HG03139 (cell line): ENCODE results near the gene DIABLO.
"Not testable (repeated sequence)": the region's sequence is repeated elsewhere in the genome, so short reads cannot be mapped to it uniquely, and the experiment has no call there.

ENCODE experiments used
- ATAC-seq: cut with Tn5 transposase; IDR thresholded peaks from one replicate; pipeline ENCODE4 v1.9.1; 2021; ENCODE audit not compliant: unreplicated experiment

DIABLO gene

DNA sequence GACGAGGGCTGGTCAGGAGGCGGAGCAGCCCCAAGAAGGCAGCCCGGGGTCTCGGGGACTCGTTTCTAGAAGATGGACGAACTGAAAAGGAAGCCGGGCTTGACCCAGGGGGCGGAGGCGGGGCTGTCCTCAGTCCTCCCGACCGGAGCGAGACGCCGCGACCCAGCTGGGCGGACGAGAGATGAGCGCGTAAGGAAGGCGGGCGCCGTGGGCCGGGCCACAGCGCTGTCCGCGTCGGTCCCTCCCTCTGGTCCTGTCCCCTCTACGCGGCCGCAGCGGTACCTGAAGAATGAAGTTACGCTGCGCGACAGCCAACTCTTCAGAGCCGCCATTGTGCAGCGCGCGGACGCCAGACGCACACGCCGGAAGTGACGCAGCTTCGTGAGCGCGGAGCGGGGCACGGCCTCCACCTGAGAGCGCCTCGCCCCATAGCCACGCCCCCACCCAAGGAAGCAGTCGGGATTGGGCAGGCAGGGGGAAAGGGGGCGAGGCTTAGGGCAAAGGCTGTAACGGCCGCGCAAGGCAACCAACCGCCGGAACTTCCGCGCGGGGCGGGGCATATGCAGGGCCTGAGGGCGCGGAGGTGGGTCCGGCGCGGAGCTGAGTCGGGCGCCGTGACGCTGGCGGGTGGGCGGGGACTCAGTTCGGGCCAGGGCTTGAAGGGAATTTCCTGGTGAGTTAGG, at the start of gene DIABLO:
Gene DIABLO (minus strand): TSS at position 370 of the 683 bp plus-strand sequence. CDS start 38 bp downstream, at position 332.
- ATAC-seq = peak; percentile 94

DNA sequence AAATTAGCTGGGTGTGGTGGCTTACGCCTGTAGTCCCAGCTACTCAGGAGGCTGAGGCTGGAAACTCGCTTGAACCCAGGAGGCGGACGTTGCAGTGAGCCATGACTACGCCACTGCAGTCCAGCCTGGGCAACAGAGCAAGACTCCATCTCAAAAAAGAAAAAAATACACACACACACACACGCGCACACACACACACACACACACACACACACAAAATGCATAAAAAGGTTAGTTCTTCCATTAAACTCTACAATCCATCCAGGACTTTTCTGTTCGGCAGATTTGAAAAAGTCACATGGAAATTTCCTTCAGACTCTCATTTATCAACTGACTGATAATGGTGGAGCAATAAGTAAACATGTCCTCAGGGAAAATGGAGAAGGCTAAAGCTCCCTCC, 49.6 kb upstream of the DIABLO start:
- no peak for ATAC-seq

DNA sequence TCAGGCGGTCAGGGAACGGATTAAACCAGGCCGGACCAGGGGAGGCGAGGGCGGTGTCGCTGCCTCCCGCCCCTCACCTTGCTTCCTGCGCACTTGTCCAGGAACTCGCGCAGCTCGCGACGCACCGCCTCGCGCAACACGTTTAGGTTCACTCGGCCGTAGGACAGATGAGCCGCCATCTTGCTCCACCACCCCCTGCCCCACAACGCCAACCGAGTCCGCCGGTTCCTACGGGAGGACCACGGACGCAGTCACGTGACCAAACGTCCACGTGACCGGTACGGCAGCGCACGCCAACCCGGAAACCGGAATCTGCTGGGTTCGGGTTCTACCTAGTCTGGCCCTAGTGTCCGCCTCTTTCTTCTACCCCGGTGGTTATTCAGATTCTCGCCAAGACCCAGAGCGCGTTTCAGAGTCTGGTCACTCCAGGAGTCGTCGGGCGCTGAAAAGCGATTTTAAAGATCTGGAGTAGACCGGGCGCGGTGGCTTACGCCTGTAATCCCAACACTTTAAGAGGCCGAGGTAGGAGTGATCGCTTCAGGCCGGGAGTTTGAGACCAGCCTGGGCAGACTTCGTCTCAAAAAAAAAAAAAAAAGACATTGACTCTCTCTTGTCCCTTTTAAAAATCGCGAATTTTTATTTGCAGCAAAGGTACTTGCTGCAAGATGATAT, 40.5 kb upstream of the DIABLO start, which contains the start of gene VPS33A:
Gene VPS33A (minus strand): TSS at position 265 of the 672 bp plus-strand sequence. CDS start 86 bp downstream, at position 179.
- ATAC-seq = peak; percentile 78

DNA sequence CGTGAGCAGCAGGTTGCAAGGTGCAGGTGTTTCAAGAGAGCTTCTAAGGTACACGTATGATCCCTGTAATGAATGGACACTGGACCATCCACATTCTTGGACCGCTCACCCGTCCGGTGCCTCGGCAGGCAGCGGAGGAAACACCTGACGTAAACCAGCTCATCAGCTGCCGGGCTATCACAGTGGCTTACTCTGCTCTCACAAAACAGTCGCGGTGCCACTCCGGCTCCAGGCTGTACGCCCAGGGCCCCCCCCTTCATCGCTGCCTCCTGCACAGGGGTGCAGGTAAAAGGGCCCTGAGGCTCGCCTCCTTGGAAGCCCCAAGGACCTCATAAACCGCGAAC, 40.0 kb upstream of the DIABLO start:
- peak; percentile 33 for ATAC-seq

DNA sequence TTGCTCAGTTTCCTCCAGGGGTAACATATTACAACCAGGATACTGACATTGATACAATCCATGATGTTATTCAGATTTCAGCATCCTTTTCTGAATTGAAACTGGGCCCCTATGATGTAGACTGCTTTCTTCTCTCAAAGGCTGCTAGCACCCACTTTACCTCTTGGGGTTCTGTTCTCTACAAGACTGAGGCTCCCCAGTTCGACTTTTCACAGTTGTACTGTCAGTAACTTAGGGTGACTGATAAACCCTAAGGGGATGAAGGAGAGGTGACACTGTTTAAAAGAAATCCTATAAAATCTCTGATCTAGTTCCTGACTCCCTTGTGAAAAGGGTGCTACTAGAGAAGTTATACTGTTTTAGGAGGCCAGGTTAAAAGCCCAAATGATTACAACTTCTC, 39.6 kb upstream of the DIABLO start:
- ATAC-seq = no peak

DNA sequence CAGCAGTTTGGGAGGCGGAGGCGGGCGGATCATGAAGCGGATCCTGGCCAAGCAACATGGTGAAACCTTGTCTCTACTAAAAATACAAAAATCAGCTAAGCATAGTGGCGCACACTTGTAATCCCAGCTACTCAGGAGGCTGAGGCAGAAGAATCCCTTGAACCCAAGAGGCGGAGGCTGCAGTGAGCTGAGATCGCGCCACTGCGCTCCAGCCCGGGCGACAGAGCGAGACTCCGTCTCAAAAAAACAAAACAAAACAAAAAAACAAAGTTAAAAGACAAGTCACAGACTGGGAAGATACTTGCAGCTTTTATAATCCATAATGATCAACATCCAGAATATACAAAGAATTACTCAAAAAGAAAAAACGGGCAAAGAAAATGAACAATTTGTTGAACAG, 34.9 kb upstream of the DIABLO start:
- not testable (repeated sequence) for ATAC-seq

DNA sequence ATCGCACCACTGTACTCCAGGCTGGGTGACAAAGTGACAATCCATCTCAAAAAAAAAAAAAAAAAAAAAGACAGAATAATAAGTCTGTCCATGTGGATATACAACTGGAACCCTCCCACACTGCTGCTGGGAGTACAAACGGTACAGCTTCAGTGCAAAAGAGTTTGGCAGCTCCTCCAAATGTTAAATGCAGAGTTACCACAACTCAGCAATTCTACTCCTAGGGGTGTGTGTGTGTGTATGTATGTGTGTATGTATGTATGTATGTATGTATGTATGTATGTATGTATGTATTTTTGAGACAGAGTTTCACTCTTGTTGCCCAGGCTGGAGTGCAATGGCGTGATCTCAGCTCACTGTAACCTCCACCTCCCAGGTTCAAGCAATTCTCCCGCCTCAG, 33.1 kb upstream of the DIABLO start:
- ATAC-seq = not testable (repeated sequence)

DNA sequence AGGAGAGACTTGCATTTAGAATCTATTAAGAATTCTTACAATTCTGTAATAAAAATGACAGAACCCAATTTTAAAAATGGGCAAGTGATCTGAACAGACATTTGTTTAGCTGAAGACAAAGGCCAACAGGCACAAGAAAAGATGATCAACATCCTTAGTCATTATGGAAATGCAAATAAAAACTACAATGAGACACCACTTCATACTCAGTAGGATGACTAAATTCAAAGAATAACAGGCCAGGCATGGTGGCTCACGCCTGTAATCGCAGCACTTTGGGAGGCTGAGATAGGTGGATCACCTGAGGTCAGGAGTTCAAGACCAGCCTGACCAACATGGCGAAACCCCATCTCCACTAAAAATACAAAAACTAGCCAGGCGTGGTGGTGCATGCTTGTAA, 32.6 kb upstream of the DIABLO start:
- not testable (repeated sequence) for ATAC-seq

DNA sequence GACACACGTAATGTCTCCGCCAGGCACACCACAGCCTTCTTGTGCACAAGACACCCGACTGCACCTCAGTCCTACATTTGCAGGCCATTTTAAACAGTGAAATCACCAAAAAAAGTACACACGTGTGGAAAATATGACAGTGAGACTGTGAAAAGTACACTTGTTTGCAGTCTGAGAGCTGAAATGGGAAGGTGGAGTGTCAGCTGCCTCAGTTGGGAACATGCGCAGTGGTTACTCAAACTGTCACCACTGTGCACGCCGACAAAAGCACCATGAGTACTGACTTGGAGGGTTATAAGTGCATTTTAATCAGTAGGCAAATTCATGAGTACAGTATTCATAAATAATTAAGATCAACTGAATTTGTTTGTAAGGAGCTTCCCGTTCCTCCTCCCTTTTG, 24.7 kb upstream of the DIABLO start:
- no peak for ATAC-seq

DNA sequence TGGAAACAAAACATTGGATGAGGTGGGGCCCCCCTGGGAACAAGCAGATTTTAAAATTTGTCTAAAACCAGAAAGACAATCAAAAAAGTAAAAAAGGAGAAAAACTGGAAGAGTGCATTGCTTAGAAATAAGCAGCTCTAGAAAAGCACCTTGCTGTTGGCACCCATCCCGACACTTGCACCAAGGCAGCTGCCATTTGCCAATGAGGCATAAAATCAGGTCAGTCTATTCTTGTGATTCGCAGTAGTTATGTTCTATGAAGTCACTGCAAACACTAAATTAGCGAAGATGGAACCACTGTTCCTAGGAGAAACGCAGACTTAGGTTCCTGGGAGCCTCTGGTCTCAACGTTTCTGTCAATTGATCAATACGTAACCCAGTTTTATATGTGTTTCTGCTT, 24.2 kb upstream of the DIABLO start:
- ATAC-seq = no peak

DNA sequence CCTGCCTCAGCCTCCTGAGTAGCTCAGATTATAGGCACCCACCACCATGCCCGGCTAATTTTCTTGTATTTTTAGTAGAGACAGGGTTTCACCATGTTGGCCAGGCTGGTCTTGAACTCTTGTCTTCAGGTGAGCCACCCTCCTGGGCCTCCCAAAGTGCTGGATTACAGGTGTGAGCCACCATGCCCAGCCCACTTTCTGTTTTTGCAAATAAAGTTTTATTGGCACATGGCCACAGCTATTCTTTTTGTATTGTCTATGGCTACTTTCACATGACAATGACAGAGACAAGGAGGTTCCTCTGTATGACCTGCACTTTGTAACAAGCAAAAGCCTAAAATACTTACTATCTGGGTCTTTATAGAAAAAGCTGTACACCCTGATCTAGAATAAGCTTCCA, 19.7 kb upstream of the DIABLO start:
- ATAC-seq = no peak

DNA sequence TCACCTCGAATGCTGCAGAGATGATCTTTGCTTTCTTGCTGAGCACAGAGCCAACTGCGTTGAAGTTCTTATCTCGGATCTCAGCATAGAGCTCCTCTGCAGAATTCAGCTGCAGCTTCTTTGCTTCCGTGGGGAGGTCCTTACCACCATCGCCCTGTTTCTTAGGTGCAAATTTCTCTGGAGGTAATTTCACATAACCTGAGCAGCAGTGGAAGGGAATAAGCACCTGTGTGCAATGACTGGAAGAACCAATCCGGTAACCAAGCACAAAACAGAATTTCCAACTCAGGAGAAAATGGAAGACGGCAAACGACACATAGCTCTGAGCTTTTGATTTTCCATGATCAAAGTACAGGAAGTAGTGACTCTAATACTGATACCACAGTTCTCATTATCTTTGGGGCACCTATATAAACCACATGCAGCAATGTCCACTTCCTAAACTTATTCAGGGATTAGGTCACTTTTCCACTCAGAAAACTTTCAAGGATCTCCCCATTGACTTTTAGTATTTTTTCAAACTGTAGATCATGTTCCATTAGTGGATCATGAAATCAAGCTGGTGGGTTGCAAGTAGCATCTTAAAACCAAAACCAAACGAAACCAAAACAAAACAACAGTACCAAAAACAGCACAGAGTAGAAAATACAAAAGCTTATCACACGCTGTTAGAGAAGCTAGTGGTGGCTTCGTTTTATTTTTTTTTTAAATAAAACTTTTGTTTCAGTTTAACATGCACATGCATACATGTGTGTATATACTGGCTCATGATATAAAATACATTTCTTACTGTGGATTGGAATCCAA, 18.9 kb upstream of the DIABLO start:
- ATAC-seq = no peak

DNA sequence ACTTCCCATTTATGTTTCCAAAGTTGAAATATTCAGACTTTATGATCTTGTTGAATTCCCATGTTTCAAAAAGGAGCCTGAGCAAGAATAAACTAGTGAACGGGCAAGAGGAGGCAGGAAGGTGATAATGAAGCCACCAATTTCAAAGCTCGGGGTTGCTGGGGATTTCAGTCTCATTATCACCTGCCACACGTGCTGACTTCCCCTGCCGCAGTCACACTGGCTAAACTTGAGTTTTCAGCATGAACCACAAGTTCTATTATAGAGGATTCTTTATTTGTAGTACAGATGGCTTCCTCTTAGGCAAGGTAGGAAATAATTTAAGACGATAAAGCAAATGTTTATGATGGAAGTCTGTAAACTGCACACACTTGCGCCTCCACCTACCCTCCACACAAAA, 18.1 kb upstream of the DIABLO start:
- ATAC-seq = no peak

DNA sequence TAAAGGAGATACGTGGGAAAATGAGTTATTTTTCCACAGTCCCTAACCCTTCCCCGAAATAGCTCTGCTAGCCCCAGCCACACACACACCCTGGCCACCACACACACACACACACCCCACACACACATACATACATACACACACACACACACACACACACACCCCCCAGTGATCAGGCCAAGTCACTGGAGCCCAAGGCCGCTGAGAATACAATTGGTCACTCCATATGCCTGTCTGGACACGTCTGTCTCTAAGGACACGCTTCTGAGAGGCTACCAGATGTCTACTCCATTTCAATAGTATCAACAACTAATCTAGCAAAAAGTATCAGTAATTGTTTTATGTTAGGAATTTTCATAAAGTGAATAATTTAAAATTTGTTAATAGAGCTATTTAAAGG, 13.0 kb upstream of the DIABLO start:
- no peak for ATAC-seq

DNA sequence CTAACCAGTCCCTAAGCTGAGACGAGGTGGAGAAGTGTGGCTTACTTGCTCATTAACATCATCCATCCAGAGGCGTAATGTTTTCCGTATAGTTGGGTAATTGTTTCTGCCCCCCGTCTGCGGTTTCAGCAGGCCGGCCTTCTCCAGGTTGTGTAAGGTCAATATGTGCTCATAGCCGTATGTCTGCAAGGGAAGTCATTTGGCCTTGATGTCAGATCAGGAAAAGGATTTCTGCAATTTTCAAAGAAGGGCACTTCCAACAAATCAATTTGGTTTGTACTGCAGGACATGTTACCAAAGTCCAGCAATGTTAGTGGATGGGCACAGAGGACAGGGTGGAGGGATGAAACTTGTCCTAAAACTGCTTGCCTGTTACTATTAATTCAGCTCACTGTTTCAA, 9.9 kb upstream of the DIABLO start:
- ATAC-seq = no peak

DNA sequence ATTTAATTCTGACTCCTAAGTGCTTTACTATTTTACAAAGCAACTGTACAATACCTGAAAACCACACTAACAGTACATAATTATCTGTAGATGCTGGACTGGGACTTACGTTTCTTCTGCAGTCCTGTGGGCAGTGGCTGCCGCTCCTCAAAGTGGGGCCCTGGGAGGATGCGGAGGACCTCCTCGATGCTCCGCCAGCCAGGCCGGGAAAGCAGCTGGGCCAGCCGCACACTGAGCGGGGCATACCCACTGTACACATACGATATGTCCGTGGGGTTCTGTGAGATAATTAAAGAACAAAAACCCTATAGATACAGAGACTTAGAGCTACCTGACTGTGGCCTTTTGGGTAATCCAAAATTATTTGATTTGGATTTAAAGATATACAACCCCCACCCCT, 6.8 kb upstream of the DIABLO start:
- no peak for ATAC-seq

DNA sequence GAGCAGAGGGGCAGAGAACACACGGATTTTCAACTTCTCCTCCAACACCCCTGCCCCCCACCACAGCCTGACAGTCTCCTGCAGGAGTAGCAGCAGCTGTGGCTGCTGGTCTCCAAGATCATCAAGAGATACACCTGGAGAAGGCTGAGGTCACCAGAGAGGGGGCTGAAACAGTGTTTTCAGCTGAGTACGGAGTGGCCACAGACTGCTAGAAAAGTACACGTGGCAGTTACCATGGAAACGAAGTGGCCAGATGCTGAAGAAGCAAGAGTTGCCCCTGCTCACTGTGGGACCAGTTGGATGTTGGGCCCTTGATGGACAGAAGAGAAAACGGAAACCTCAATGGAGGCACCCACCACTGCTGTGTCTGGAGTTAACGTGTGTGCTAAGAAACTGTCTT, 4.9 kb upstream of the DIABLO start:
- no peak for ATAC-seq

DNA sequence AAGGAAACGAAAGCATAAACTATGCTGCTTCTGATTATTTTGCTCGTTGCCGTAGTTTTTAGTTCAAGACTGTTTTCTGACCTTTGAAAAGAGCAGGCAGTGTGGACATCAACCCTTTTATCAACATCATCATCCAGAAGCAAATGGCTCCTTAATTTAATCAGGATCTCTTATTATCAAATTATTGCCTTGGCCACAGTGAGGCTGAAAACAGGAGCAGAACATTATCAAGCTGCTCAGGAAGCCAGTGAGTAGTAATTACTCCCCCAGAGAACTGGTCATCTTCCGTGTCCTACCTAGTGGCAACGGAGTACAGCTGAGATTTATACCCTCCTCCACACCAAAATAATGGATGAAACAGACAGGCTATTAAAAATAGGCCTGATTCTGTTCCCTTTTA, 2.2 kb upstream of the DIABLO start:
- ATAC-seq = no peak

DNA sequence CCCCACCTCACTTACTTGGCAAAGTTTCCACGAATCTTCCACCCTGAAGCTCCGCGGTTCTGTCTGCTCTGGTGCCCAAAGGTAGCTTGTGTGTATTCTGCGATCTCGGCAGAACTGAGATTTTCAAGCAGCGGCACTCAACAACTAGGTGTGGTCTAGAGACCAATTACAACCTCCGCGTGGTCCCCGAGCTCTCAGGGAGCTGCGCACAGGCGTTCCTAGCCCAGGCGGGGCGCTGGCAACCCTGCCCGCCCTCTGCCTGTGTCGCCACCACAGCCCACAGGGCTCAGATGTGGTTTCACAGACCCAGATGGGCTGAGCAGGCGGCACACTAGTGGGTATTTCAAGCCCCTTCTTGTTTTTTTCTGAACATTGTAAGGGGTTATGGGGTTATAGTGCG, 1.5 kb upstream of the DIABLO start:
- no peak for ATAC-seq

DNA sequence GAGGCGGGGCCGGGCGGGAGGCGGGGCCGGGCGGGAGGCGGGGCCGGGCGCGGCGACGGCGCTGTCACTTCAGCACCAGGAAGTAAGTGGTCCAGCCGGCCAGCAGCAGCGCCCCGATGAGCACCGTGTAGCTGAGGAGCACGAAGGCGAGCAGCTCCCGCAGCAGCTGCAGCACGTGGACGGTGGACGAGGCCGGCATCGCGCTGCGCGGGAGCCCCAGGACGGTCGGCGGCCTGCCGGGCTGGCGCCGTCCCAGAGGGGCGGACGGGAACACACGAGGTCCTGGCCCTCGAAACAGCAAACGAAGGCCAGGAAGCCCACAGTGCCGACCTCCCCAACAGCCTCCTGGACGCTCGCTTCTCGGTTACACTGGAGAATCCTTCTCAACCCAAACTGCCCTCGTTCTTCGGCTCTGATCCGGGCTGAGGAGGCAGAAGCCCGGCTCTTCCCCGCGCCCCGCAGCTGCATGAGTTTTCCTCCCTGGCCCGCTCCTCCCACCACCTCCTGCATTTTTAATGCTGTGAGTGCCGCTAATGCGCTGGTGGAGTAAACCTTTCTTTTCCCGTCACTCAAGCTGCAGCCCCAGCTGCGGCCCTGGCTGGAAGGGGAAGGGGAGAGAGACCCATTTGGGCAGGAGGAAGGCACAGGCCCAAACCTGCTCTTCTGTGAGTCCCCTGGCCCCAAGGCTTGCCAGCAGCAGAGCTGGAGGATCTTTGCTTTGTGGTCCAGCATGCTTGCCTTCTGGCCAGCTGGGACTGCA, 694 bp upstream of the DIABLO start:
- ATAC-seq = no peak

DNA sequence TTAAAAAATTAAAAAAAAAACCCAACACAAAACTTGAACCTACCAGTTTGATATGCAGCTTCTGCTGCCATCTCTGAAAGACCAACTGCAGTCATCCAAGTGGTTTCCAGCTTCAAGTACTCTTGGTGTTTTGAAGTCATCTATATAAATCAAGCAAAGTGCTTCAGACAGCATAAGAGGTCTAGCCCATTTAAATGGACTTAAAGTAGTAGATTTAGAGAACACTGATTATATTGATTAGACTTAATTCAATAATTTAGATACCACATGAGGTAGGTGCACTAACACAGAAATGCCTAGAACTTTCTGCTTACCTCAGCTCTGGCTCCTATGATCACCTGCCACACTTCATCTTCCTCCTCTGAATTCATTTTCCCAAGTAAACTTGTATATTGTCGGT, 9.4 kb downstream of the DIABLO start:
- no peak for ATAC-seq
